ENCODE data around the gene PRDM1.

GRCh38 chr6:106122938-106123656, 37.0 kb downstream of the PRDM1 start:
- TF ChIP-seq ZHX1 (CRISPR knock-in tag; IDR thresholded peaks at IDR 0.05; ENCODE audit: low read depth) (no peak), FOXK1 (CRISPR knock-in tag; IDR thresholded peaks at IDR 0.05; ENCODE audit: borderline replicate concordance, low read depth) (no peak), PATZ1 (CRISPR knock-in tag; IDR thresholded peaks at IDR 0.05) (no peak), POLR2A (IDR thresholded peaks at IDR 0.05; ENCODE audit: insufficient read depth in 1 of 2, low read depth in 2 of 2, low read length in 2 of 2) (no peak), NFATC3 (CRISPR knock-in tag; IDR thresholded peaks at IDR 0.05) (no peak), SRSF9 (IDR thresholded peaks at IDR 0.05; ENCODE audit: borderline replicate concordance, insufficient read depth, low read depth, low read length, poor library complexity, severe bottlenecking) (no peak), ZFY (CRISPR knock-in tag; IDR thresholded peaks at IDR 0.05) (no peak), ZFP36 (IDR thresholded peaks at IDR 0.05; ENCODE audit: borderline replicate concordance, low read depth, low read length, partially characterized antibody) (no peak), ZNF629 (CRISPR knock-in tag; conservative IDR thresholded peaks at IDR 0.05) (no peak), HNF1A (IDR thresholded peaks at IDR 0.05; ENCODE audit: low read depth) (no peak), HNF1A (CRISPR knock-in tag; IDR thresholded peaks at IDR 0.05; ENCODE audit: borderline replicate concordance) (no peak)
- TF ChIP-seq, protein P1, sequence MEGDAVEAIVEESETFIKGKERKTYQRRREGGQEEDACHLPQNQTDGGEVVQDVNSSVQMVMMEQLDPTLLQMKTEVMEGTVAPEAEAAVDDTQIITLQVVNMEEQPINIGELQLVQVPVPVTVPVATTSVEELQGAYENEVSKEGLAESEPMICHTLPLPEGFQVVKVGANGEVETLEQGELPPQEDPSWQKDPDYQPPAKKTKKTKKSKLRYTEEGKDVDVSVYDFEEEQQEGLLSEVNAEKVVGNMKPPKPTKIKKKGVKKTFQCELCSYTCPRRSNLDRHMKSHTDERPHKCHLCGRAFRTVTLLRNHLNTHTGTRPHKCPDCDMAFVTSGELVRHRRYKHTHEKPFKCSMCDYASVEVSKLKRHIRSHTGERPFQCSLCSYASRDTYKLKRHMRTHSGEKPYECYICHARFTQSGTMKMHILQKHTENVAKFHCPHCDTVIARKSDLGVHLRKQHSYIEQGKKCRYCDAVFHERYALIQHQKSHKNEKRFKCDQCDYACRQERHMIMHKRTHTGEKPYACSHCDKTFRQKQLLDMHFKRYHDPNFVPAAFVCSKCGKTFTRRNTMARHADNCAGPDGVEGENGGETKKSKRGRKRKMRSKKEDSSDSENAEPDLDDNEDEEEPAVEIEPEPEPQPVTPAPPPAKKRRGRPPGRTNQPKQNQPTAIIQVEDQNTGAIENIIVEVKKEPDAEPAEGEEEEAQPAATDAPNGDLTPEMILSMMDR (CRISPR knock-in tag; IDR thresholded peaks at IDR 0.05), result no peak
